Right lobe of liver (tissue), 6 donors: Measurements from ENCODE around the gene DCAF11. TPM values are rescaled to one million over a fixed set of nuclear protein-coding genes. Genes with fewer than 3 reads are reported as not detected.
A peak's percentile ranks its signal among the peaks of the same experiment; 100 is the strongest.

Experiments
- ATAC-seq, 4 donors: fragments of 200-7000 bp; cut with Tn5 transposase; one replicate each; pipeline ENCODE4 v1.9.1; 2020; ENCODE audit warnings: mild to moderate bottlenecking in 4 of 4, moderate library complexity in 4 of 4
- DNase-seq, 3 donors: peaks; one replicate each; pipeline ENCODE4 v3.0.0-alpha.2; 2020
- H3K27ac ChIP-seq, 3 donors: fragments of 200-600 bp; one replicate each; pipeline ENCODE4 v1.8.0; 2022
- H3K27me3 ChIP-seq, 2 donors: fragments of 200-600 bp; one replicate each; pipeline ENCODE4 v1.8.0; 2022
- H3K36me3 ChIP-seq, 4 donors: fragments of 200-600 bp; sonication (generic) in 1 of 4; one replicate each; pipeline versions ENCODE4 v1.5.1 to v1.8.0; 2017 to 2022; ENCODE audit warnings: control low read depth in 1 of 4
- H3K4me1 ChIP-seq, 4 donors: fragments of 200-600 bp; sonication (generic) in 1 of 4; one replicate each; pipeline versions ENCODE4 v1.5.1 to v1.8.0; 2017 to 2022; ENCODE audit warnings: control low read depth in 1 of 4
- H3K4me3 ChIP-seq, 3 donors: fragments of 200-600 bp; one replicate each; pipeline ENCODE4 v1.8.0; 2022
- H3K9me3 ChIP-seq, 4 donors: fragments of 200-600 bp; sonication (generic) in 1 of 4; one replicate each; pipeline versions ENCODE4 v1.5.1 to v1.8.0; 2017 to 2022; ENCODE audit warnings: control low read depth in 1 of 4
- POLR2A ChIP-seq: fragments of 450-650 bp; IDR thresholded peaks from one replicate; pipeline ENCODE4 v1.6.1; 2017; ENCODE audit warnings: antibody characterized with exemption, mild to moderate bottlenecking
- WGBS: methylation state at CpG from one replicate; pipeline ENCODE4 v1.1.6; 2018; ENCODE audit warnings: low coverage, low lambda C conversion rate; ENCODE audit not compliant: insufficient coverage; ENCODE audit errors: missing lambda C conversion rate; 5-methylcytosine and 5-hydroxymethylcytosine counted together
- intact Hi-C, 2 donors: fragments of 100-400 bp; cut with DNase I; formaldehyde crosslinking; loops; one replicate each; pipeline versions ENCODE4 v1.11.2 to v1.14.1; 2022
- total RNA-seq, 6 experiments: library from RNA; depleted of rRNA in 2 of 6; stranded (reverse); fragments of >200 nt in 2 of 6; fragmentation: NEBNext Ultra II Directional in 3 of 6; extraction: Animal tissue kit (Norgen Biotek cat#: 25700) in 3 of 6; gene quantifications; one replicate each; pipeline versions ENCODE4 v1.1.0 to v1.2.4, GENCODE V29; 2016 to 2023
- TF ChIP-seq, protein P1 (sequence below), 4 donors: fragments of 200-600 bp in 3 of 4; fragments of 450-650 bp in 1 of 4; IDR thresholded peaks; one replicate each; pipeline versions ENCODE4 v1.5.1 to v1.8.0; 2016 to 2022; ENCODE audit warnings: antibody characterized with exemption in 4 of 4, mild to moderate bottlenecking in 2 of 4
- donor health status: DM: no; HTN: yes; CAD: no.
- donor health status: DM: no; HTN: no; CAD: no.
- donor health status: DM: no; HTN: no; CAD: no.
- donor health status: DM: no; HTN: yes; CAD: no.
- donor health status: DM: no; HTN: yes; CAD: no.

The DCAF11 gene
- total RNA-seq, 6 experiments from 2014 or later, result 65.9 to 180 (median 103) TPM

- ATAC-seq (no peak), DNase-seq (no peak)
- H3K36me3 ChIP-seq, result peaks cover 0 to 21% (median 4%) of the 10 kb centered on the region in 4 donors
- no peaks in the 10 kb centered on the region for H3K27me3 ChIP-seq
- peak overlapping the region; percentile 95 to 99 (median 98) for H3K4me3 ChIP-seq
- WGBS, result 2% methylated on average over 5 of the region's 9 CpGs
- intact Hi-C loops, result no loop called here
- no peaks in the 10 kb centered on the region for H3K9me3 ChIP-seq
- H3K4me1 ChIP-seq, result peaks cover 0 to 57% (median 17%) of the 10 kb centered on the region in 4 donors
- no peak for TF ChIP-seq POLR2A
- TF ChIP-seq, protein P1, sequence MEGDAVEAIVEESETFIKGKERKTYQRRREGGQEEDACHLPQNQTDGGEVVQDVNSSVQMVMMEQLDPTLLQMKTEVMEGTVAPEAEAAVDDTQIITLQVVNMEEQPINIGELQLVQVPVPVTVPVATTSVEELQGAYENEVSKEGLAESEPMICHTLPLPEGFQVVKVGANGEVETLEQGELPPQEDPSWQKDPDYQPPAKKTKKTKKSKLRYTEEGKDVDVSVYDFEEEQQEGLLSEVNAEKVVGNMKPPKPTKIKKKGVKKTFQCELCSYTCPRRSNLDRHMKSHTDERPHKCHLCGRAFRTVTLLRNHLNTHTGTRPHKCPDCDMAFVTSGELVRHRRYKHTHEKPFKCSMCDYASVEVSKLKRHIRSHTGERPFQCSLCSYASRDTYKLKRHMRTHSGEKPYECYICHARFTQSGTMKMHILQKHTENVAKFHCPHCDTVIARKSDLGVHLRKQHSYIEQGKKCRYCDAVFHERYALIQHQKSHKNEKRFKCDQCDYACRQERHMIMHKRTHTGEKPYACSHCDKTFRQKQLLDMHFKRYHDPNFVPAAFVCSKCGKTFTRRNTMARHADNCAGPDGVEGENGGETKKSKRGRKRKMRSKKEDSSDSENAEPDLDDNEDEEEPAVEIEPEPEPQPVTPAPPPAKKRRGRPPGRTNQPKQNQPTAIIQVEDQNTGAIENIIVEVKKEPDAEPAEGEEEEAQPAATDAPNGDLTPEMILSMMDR (IDR thresholded peaks at IDR 0.05), result no peak
- peak overlapping the region in 2 of 3 donors; percentile 62 to 94 for H3K27ac ChIP-seq
These were observed 20.9 kb downstream of the DCAF11 start for GRCh38 chr14:24135584-24135833.

GRCh38 chr14:24135834-24136683 is 21.5 kb downstream of the DCAF11 start, which contains the start of gene PSME1:
Gene PSME1, plus strand, starts transcription at chr14:24136194. Its CDS starts 69 bp downstream, at chr14:24136263.
- H3K9me3 ChIP-seq, result no peaks in the 10 kb centered on the region
- H3K4me1 ChIP-seq, result peaks cover 0 to 52% (median 13%) of the 10 kb centered on the region in 4 donors
- WGBS, result 0% methylated on average over 11 of the region's 75 CpGs
- TF ChIP-seq, protein P1 (IDR thresholded peaks at IDR 0.05), result peak in 1 of 4 donors; percentile 12
- TF ChIP-seq POLR2A, result peak; percentile 34
- H3K27me3 ChIP-seq, result no peaks in the 10 kb centered on the region
- peak; percentile 97 to 98 (median 98) for DNase-seq
- peak; percentile 90 to 97 (median 94) for ATAC-seq
- peak within 1 kb of the TSS; percentile 95 to 99 (median 98) for H3K4me3 ChIP-seq
- intact Hi-C loops, result no loop called here
- H3K27ac ChIP-seq, result peak within 1 kb of the TSS; percentile 87 to 98 (median 94)
- peaks cover 0 to 21% (median 4%) of the 10 kb centered on the region in 4 donors for H3K36me3 ChIP-seq

DNA sequence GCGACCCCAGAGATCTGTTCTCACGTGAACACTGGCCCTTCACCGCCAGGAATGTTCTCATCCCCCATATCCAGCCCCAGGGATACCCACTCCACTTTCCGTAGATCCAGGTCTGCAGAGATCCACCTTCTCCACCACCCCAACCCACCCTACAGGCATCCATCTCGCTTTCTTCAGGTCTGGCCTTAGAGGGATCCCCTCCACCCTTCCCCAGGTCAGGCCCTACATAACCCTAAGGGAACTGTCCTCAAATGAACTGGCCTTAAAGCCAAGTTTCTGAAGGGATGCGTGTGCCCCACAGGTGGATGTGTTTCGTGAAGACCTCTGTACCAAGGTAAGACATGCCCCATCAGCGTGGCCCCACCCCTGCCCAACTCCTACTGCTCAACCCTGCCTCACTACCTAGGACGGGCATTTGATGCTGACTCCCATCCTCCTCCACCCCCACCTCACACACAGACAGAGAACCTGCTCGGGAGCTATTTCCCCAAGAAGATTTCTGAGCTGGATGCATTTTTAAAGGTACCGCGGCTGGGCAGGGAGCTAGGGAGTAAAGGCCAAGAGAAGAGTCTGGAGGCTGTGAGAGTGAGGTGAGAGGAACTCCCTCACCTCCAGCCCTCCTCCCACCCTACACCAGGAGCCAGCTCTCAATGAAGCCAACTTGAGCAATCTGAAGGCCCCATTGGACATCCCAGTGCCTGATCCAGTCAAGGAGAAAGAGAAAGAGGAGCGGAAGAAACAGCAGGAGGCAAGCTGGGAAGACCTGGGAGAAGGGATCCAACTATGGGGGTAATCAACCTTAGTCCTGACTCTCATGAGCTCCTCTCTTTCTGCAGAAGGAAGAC is 22.3 kb downstream of the DCAF11 start:
- no peak for ATAC-seq

More for the DNA sequence above, 22.3 kb downstream of the DCAF11 start:
- Histone ChIP-seq H3K4me3 (peak overlapping the region; percentile 95 to 99 (median 98)), H3K36me3 (peaks cover 0 to 21% (median 4%) of the 10 kb centered on the region in 4 donors), H3K9me3 (no peaks in the 10 kb centered on the region), H3K4me1 (peaks cover 0 to 44% (median 9%) of the 10 kb centered on the region in 4 donors), H3K27me3 (no peaks in the 10 kb centered on the region), H3K27ac (peak overlapping the region; percentile 87 to 98 (median 94))
- 19% methylated on average over 11 of the region's 13 CpGs for WGBS
- no peak for DNase-seq
- intact Hi-C loops, result no loop called here
- TF ChIP-seq, protein P1 (IDR thresholded peaks at IDR 0.05), result no peak
- TF ChIP-seq POLR2A, result no peak
